IMR-90 (cell line): ENCODE measurements around the gene CILP. TPM values are rescaled to one million over a fixed set of nuclear protein-coding genes. Genes with fewer than 3 reads are reported as not detected.

ENCODE experiments used
- ATAC-seq: fragments of 200-7000 bp; cut with Tn5 transposase; 2 replicates; pipeline ENCODE4 v1.9.1; 2020; ENCODE audit warnings: low read depth, mild to moderate bottlenecking, moderate library complexity
- BruUV-seq: library from RNA; stranded (reverse); fragments of 400-500 nt; replicated peaks from 2 replicates; lab custom pipeline; 2021; lab: Mats Ljungman, UMichigan
- CTCF ChIA-PET: fragments of 300-600 bp; formaldehyde crosslinking; extraction: SDS; loops from one replicate; lab custom pipeline; 2021; ENCODE audit warnings: antibody characterized with exemption; lab: Yijun Ruan, JAX
- POLR2A ChIA-PET: fragments of 300-600 bp; sonication (Branson Sonifier 250); formaldehyde crosslinking; loops from one replicate; lab custom pipeline; 2022; ENCODE audit warnings: antibody characterized with exemption; ENCODE audit not compliant: unreplicated experiment; lab: Charles Lee
- DNase-seq: peaks from one replicate; pipeline ENCODE4 v3.0.0; 2013
- H2AFZ ChIP-seq: replicated peaks from 2 replicates; pipeline ENCODE3; 2013; ENCODE audit warnings: low read length, mild to moderate bottlenecking; ENCODE audit not compliant: poor library complexity
- H2AK5ac ChIP-seq: 2 replicates; pipeline ENCODE4 v1.6.1; 2013; ENCODE audit warnings: low read depth, low read length, inconsistent platforms
- H2AK9ac ChIP-seq: replicated peaks from 2 replicates; pipeline ENCODE3; 2013; ENCODE audit warnings: mild to moderate bottlenecking, low read depth, low read length, moderate library complexity; ENCODE audit not compliant: poor library complexity
- H2BK120ac ChIP-seq: 2 replicates; pipeline ENCODE4 v1.6.1; 2013; ENCODE audit warnings: low read depth, low read length, inconsistent platforms
- H2BK15ac ChIP-seq: 3 replicates; pipeline ENCODE4 v1.6.1; 2013; ENCODE audit warnings: low read depth, low read length, inconsistent platforms
- H2BK20ac ChIP-seq: 2 replicates; pipeline ENCODE4 v1.6.1; 2013; ENCODE audit warnings: low read depth, mild to moderate bottlenecking, inconsistent platforms, low read length, moderate library complexity
- H2BK5ac ChIP-seq: 2 replicates; pipeline ENCODE4 v1.6.1; 2013; ENCODE audit warnings: mild to moderate bottlenecking, low read depth, low read length, inconsistent platforms; ENCODE audit not compliant: poor library complexity, severe bottlenecking
- H3K14ac ChIP-seq: replicated peaks from 2 replicates; pipeline ENCODE4 v1.6.1; 2013; ENCODE audit warnings: low read depth, low read length, inconsistent platforms
- H3K18ac ChIP-seq: 2 replicates; pipeline ENCODE4 v1.6.1; 2013; ENCODE audit warnings: low read depth, low read length, control low read depth
- H3K23ac ChIP-seq: 2 replicates; pipeline ENCODE4 v1.6.1; 2013; ENCODE audit warnings: low read depth, low read length, inconsistent platforms
- H3K27ac ChIP-seq: 2 replicates; pipeline ENCODE4 v1.5.1; 2013; ENCODE audit warnings: mild to moderate bottlenecking, control low read depth, low read length; ENCODE audit not compliant: insufficient read depth
- H3K27me3 ChIP-seq: 2 replicates; pipeline ENCODE4 v1.6.1; 2013; ENCODE audit warnings: low read length; ENCODE audit not compliant: control insufficient read depth, insufficient read depth
- H3K36me3 ChIP-seq: 2 replicates; pipeline ENCODE4 v1.6.1; 2013; ENCODE audit warnings: low read length, mixed read lengths; ENCODE audit not compliant: control insufficient read depth, insufficient read depth
- H3K4ac ChIP-seq: 2 replicates; pipeline ENCODE4 v1.6.1; 2013; ENCODE audit warnings: low read depth, low read length, inconsistent platforms
- H3K4me1 ChIP-seq: 2 replicates; pipeline ENCODE4 v1.6.1; 2013; ENCODE audit warnings: low read length, mixed read lengths; ENCODE audit not compliant: control insufficient read depth, insufficient read depth
- H3K4me2 ChIP-seq: 2 replicates; pipeline ENCODE4 v1.6.1; 2013; ENCODE audit warnings: low read depth, mild to moderate bottlenecking, control low read depth, low read length, moderate library complexity
- H3K4me3 ChIP-seq: 2 replicates; pipeline ENCODE4 v1.5.1; 2013; ENCODE audit warnings: low read depth, mild to moderate bottlenecking, control low read depth, low read length, moderate library complexity; ENCODE audit not compliant: insufficient read depth
- H3K56ac ChIP-seq: 2 replicates; pipeline ENCODE4 v1.6.1; 2013; ENCODE audit warnings: low read length, inconsistent platforms; ENCODE audit not compliant: insufficient read depth; ENCODE audit errors: extremely low read depth
- H3K79me1 ChIP-seq, 2 experiments: 2 replicates each; pipeline ENCODE4 v1.6.1; 2013; ENCODE audit warnings: low read length in 2 of 2, inconsistent platforms in 1 of 2, low read depth in 1 of 2
- H3K9ac ChIP-seq: 2 replicates; pipeline ENCODE4 v1.6.1; 2013; ENCODE audit warnings: low read depth, low read length, control low read depth
- H3K9me1 ChIP-seq: 2 replicates; pipeline ENCODE4 v1.6.1; 2013; ENCODE audit warnings: low read length, inconsistent platforms; ENCODE audit not compliant: insufficient read depth
- H3K9me3 ChIP-seq: 2 replicates; pipeline ENCODE4 v1.6.1; 2013; ENCODE audit warnings: low read length; ENCODE audit not compliant: control insufficient read depth, insufficient read depth
- H4K20me1 ChIP-seq: 2 replicates; pipeline ENCODE4 v1.6.1; 2013; ENCODE audit warnings: low read length, inconsistent platforms; ENCODE audit not compliant: insufficient read depth
- H4K5ac ChIP-seq: 2 replicates; pipeline ENCODE4 v1.6.1; 2013; ENCODE audit warnings: mild to moderate bottlenecking, low read depth, low read length, control low read depth
- H4K8ac ChIP-seq, 2 experiments: 2 replicates each; pipeline ENCODE4 v1.6.1; 2013; ENCODE audit warnings: low read depth in 2 of 2, low read length in 2 of 2, control low read depth in 1 of 2, inconsistent platforms in 1 of 2
- H4K91ac ChIP-seq: 2 replicates; pipeline ENCODE4 v1.6.1; 2013; ENCODE audit warnings: low read depth, low read length, inconsistent platforms; ENCODE audit not compliant: insufficient read depth
- BHLHE40 ChIP-seq: fragments of 150-350 bp; IDR thresholded peaks from 2 replicates; pipeline ENCODE4 v1.6.1; 2016; ENCODE audit warnings: mild to moderate bottlenecking, low read depth, low read length
- CEBPB ChIP-seq: IDR thresholded peaks from 2 replicates; pipeline ENCODE4 v1.6.1; 2012; ENCODE audit warnings: low read depth, low read length, improper control_type of control experiment
- CHD1 ChIP-seq: IDR thresholded peaks from 2 replicates; pipeline ENCODE4 v1.6.1; 2012; ENCODE audit warnings: low read depth, low read length, improper control_type of control experiment
- CTCF ChIP-seq: conservative IDR thresholded peaks from 2 replicates; pipeline ENCODE4 v1.5.1; 2012; ENCODE audit warnings: mild to moderate bottlenecking, low read depth, low read length, improper control_type of control experiment
- ELK1 ChIP-seq: fragments of 150-350 bp; IDR thresholded peaks from 2 replicates; pipeline ENCODE4 v1.6.1; 2016; ENCODE audit warnings: low read depth, mild to moderate bottlenecking, low read length, moderate library complexity, borderline replicate concordance
- FOS ChIP-seq: fragments of 150-350 bp; IDR thresholded peaks from 2 replicates; pipeline ENCODE4 v1.6.1; 2016; ENCODE audit warnings: low read depth, low read length
- MAFK ChIP-seq: IDR thresholded peaks from 2 replicates; pipeline ENCODE4 v1.6.1; 2012; ENCODE audit warnings: low read depth, low read length, improper control_type of control experiment
- MAZ ChIP-seq: IDR thresholded peaks from 2 replicates; pipeline ENCODE4 v1.6.1; 2012; ENCODE audit warnings: low read depth, mild to moderate bottlenecking, low read length, improper control_type of control experiment, moderate library complexity, borderline replicate concordance
- MXI1 ChIP-seq: IDR thresholded peaks from 2 replicates; pipeline ENCODE4 v1.6.1; 2012; ENCODE audit warnings: low read depth, mild to moderate bottlenecking, low read length, moderate library complexity, borderline replicate concordance
- NFE2L2 ChIP-seq: fragments of 150-350 bp; IDR thresholded peaks from 2 replicates; pipeline ENCODE4 v1.6.1; 2016; ENCODE audit warnings: low read depth, mild to moderate bottlenecking, low read length
- POLR2A ChIP-seq: IDR thresholded peaks from 2 replicates; pipeline ENCODE4 v1.6.1; 2012; ENCODE audit warnings: mild to moderate bottlenecking, low read depth, low read length
- RAD21 ChIP-seq: IDR thresholded peaks from 2 replicates; pipeline ENCODE4 v1.6.1; 2012; ENCODE audit warnings: low read length, improper control_type of control experiment
- RCOR1 ChIP-seq: IDR thresholded peaks from 2 replicates; pipeline ENCODE4 v1.6.1; 2012; ENCODE audit warnings: mild to moderate bottlenecking, low read length, improper control_type of control experiment; ENCODE audit not compliant: insufficient replicate concordance
- RFX5 ChIP-seq: IDR thresholded peaks from 2 replicates; pipeline ENCODE4 v1.8.0; 2012; ENCODE audit warnings: low read depth, mild to moderate bottlenecking, low read length, moderate library complexity
- SMC3 ChIP-seq: fragments of 150-350 bp; IDR thresholded peaks from 2 replicates; pipeline ENCODE4 v1.6.1; 2016; ENCODE audit warnings: low read depth, mild to moderate bottlenecking, antibody characterized with exemption, low read length, moderate library complexity
- USF2 ChIP-seq: fragments of 150-350 bp; IDR thresholded peaks from 2 replicates; pipeline ENCODE4 v1.6.1; 2017; ENCODE audit warnings: mild to moderate bottlenecking, antibody characterized with exemption, low read length, low read depth
- WGBS, 2 experiments: methylation state at CpG; one replicate each; pipeline versions ENCODE4 v1.1.5 to v1.1.7; 2013; ENCODE audit warnings: missing lambda C conversion rate in 2 of 2; ENCODE audit not compliant: insufficient read length in 1 of 2; ENCODE audit errors: extremely low coverage in 2 of 2; 5-methylcytosine and 5-hydroxymethylcytosine counted together
- dilution Hi-C: fragments of 300-500 bp; cut with HindIII; formaldehyde crosslinking; loops from one replicate; pipeline ENCODE4 v1.14.3; 2018; ENCODE audit warnings: low sequenced_read_pairs; ENCODE audit not compliant: unreplicated experiment
- in situ Hi-C: fragments of 300-500 bp; cut with MboI; formaldehyde crosslinking; loops from 3 replicates; pipeline ENCODE4 v1.14.3; 2019; ENCODE audit warnings: low sequenced_read_pairs, inconsistent platforms, mixed read lengths
- intact Hi-C: fragments of 100-400 bp; cut with micrococcal nuclease; formaldehyde crosslinking; loops from 2 replicates; pipeline ENCODE4 v1.10.0; 2022
- polyA plus RNA-seq, 3 experiments: library from polyadenylated mRNA; depleted of rRNA; stranded (reverse); fragments of >200 nt; gene quantifications; 2 replicates each; pipeline ENCODE4 v1.2.3, GENCODE V29; 2012; ENCODE audit warnings: low replicate concordance in 1 of 3
- total RNA-seq: library from RNA; depleted of rRNA; stranded (reverse); fragments of >200 nt; gene quantifications from 2 replicates; pipeline ENCODE4 v1.2.3, GENCODE V29; 2012

Gene CILP
- total and polyA plus RNA-seq, 2 of the 4 experiments (the other 2 are of a cell fraction), result under 0.01 to 0.02 TPM

- Histone ChIP-seq H2BK20ac (no peak overlapping the region), H3K27me3 (peaks cover 37% of the 10 kb centered on the region), H3K14ac (no peak overlapping the region), H2AK5ac (no peak overlapping the region), H4K91ac (no peak overlapping the region), H3K4me3 (no peak overlapping the region), H4K8ac (no peak overlapping the region), H3K4me1 (peaks cover 12% of the 10 kb centered on the region; the same call in 1 of the 2 replicates), H3K79me1 (no peaks in the 10 kb centered on the region), H3K56ac (no peak overlapping the region), H3K36me3 (no peaks in the 10 kb centered on the region), H3K9me3 (no peaks in the 10 kb centered on the region), H3K4me2 (no peak overlapping the region), H3K9ac (no peak overlapping the region), H3K9me1 (peaks cover 3% of the 10 kb centered on the region; the same call in 1 of the 2 replicates), H3K4ac (no peak overlapping the region), H2BK15ac (no peak overlapping the region), H2AFZ (no peak overlapping the region), H2BK5ac (no peak overlapping the region), H2BK120ac (no peak overlapping the region), H3K18ac (no peak overlapping the region), H2AK9ac (no peak overlapping the region), H4K5ac (no peak overlapping the region), H3K27ac (no peak overlapping the region), H3K23ac (no peak overlapping the region), H4K20me1 (no peaks in the 10 kb centered on the region)
- ATAC-seq, result no peak
- no TSS peak for BruUV-seq
- dilution Hi-C loops, result no loop called here
- CTCF ChIA-PET, result no interaction called here
- POLR2A ChIA-PET, result no interaction called here
- TF ChIP-seq POLR2A (no peak), CEBPB (no peak), CHD1 (no peak), MAFK (no peak), FOS (no peak), NFE2L2 (no peak), MAZ (no peak), RAD21 (no peak), ELK1 (no peak), MXI1 (no peak), CTCF (no peak), SMC3 (no peak), BHLHE40 (no peak), RCOR1 (no peak), RFX5 (no peak), USF2 (no peak)
- intact Hi-C loops, result no loop called here
- no peak for DNase-seq
- in situ Hi-C loops, result no loop called here
- 81% methylated on average over 2 of the region's 6 CpGs; no CpG with 5 or more reads in 1 of the 2 experiments for WGBS, 2 experiments
These were observed 3.9 kb downstream of the CILP start for GRCh38 chr15:65207280-65207840.
